Lung (tissue), 12 donors: ENCODE measurements around the gene HDAC4. TPM values are rescaled to one million over a fixed set of nuclear protein-coding genes. Genes with fewer than 3 reads are reported as not detected.

Experiments used
- ATAC-seq: fragments of 200-7000 bp; cut with Tn5 transposase; one replicate; pipeline ENCODE4 v1.9.1; 2020; ENCODE audit warnings: moderate number of reproducible peaks; ENCODE audit not compliant: insufficient read depth, low FRiP score
- DNase-seq, 3 donors: peaks; one replicate each; pipeline ENCODE4 v3.0.0-alpha.2; 2013 to 2017
- H3K27ac ChIP-seq, 2 donors: one replicate each; pipeline ENCODE4 v1.5.1; 2013; ENCODE audit warnings: mild to moderate bottlenecking in 2 of 2, moderate library complexity in 2 of 2, control low read depth in 1 of 2, inconsistent platforms in 1 of 2, low read depth in 1 of 2, low read length in 1 of 2
- H3K27me3 ChIP-seq, 3 donors: one replicate each; pipeline ENCODE4 v1.5.1; 2013; ENCODE audit warnings: low read length in 2 of 3; ENCODE audit not compliant: control insufficient read depth in 3 of 3, insufficient read depth in 3 of 3
- H3K36me3 ChIP-seq, 4 donors: one replicate each; pipeline ENCODE4 v1.5.1; 2013; ENCODE audit warnings: low read length in 4 of 4, mild to moderate bottlenecking in 1 of 4, moderate library complexity in 1 of 4; ENCODE audit not compliant: control insufficient read depth in 4 of 4, insufficient read depth in 4 of 4
- H3K4me1 ChIP-seq, 5 donors: one replicate each; pipeline ENCODE4 v1.5.1; 2013; ENCODE audit warnings: low read length in 5 of 5, mild to moderate bottlenecking in 2 of 5, moderate library complexity in 1 of 5; ENCODE audit not compliant: control insufficient read depth in 5 of 5, insufficient read depth in 5 of 5
- H3K4me3 ChIP-seq: one replicate; pipeline ENCODE4 v1.5.1; 2013; ENCODE audit warnings: mild to moderate bottlenecking, control low read depth, moderate library complexity
- H3K9ac ChIP-seq, 2 donors: one replicate each; pipeline ENCODE4 v1.5.1; 2013; ENCODE audit warnings: low read length in 2 of 2, control low read depth in 1 of 2; ENCODE audit not compliant: insufficient read depth in 1 of 2
- H3K9me3 ChIP-seq, 4 donors: one replicate each; pipeline ENCODE4 v1.5.1; 2013; ENCODE audit warnings: low read length in 3 of 4, mild to moderate bottlenecking in 1 of 4, moderate library complexity in 1 of 4; ENCODE audit not compliant: control insufficient read depth in 4 of 4, insufficient read depth in 3 of 4
- WGBS, 2 donors: extraction: QIAGEN DNeasy Blood & Tissue Kit; methylation state at CpG; one replicate each; pipeline ENCODE4 v1.1.7; 2013; 5-methylcytosine and 5-hydroxymethylcytosine counted together
- polyA plus RNA-seq, 2 donors: library from polyadenylated mRNA; stranded (reverse); fragments of 200-250 nt; gene quantifications; one replicate each; pipeline ENCODE4 v1.2.1, GENCODE V29; 2013
- total RNA-seq, 2 donors: library from RNA; depleted of rRNA in 1 of 2; stranded (reverse); fragments of >200 nt in 1 of 2; gene quantifications; one replicate each; pipeline ENCODE4 v1.2.1, GENCODE V29; 2014 to 2021
- TF ChIP-seq, protein P1 (sequence below): IDR thresholded peaks from 2 replicates; pipeline ENCODE4 v1.5.1; 2012; ENCODE audit warnings: mild to moderate bottlenecking; ENCODE audit errors: control extremely low read depth, extremely low read depth
- donor health status: control.
- donor health status: control.
- donor health status: Bipolar disorder and iron deficiency.
- donor health status: healthy.
- donor health status: DM: yes; HTN: yes; CAD: no.

HDAC4 gene
- total and polyA plus RNA-seq, 4 donors, result 6.9 to 47.7 (median 20.7) TPM

- Histone ChIP-seq H3K4me3 (no peak overlapping the region), H3K9ac (no peak overlapping the region), H3K36me3 (no peaks in the 10 kb centered on the region), H3K9me3 (no peaks in the 10 kb centered on the region), H3K27me3 (no peaks in the 10 kb centered on the region), H3K27ac (no peak overlapping the region), H3K4me1 (peaks cover 6 to 19% (median 7%) of the 10 kb centered on the region in 5 donors)
- DNase-seq (no peak), ATAC-seq (no peak)
- WGBS, 2 donors, result 82 to 86% methylated on average over 14 of the region's 14 CpGs
- TF ChIP-seq, protein P1, sequence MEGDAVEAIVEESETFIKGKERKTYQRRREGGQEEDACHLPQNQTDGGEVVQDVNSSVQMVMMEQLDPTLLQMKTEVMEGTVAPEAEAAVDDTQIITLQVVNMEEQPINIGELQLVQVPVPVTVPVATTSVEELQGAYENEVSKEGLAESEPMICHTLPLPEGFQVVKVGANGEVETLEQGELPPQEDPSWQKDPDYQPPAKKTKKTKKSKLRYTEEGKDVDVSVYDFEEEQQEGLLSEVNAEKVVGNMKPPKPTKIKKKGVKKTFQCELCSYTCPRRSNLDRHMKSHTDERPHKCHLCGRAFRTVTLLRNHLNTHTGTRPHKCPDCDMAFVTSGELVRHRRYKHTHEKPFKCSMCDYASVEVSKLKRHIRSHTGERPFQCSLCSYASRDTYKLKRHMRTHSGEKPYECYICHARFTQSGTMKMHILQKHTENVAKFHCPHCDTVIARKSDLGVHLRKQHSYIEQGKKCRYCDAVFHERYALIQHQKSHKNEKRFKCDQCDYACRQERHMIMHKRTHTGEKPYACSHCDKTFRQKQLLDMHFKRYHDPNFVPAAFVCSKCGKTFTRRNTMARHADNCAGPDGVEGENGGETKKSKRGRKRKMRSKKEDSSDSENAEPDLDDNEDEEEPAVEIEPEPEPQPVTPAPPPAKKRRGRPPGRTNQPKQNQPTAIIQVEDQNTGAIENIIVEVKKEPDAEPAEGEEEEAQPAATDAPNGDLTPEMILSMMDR, result no peak
These were observed 102.6 kb downstream of the HDAC4 start for GRCh38 chr2:239298116-239298804.

DNA sequence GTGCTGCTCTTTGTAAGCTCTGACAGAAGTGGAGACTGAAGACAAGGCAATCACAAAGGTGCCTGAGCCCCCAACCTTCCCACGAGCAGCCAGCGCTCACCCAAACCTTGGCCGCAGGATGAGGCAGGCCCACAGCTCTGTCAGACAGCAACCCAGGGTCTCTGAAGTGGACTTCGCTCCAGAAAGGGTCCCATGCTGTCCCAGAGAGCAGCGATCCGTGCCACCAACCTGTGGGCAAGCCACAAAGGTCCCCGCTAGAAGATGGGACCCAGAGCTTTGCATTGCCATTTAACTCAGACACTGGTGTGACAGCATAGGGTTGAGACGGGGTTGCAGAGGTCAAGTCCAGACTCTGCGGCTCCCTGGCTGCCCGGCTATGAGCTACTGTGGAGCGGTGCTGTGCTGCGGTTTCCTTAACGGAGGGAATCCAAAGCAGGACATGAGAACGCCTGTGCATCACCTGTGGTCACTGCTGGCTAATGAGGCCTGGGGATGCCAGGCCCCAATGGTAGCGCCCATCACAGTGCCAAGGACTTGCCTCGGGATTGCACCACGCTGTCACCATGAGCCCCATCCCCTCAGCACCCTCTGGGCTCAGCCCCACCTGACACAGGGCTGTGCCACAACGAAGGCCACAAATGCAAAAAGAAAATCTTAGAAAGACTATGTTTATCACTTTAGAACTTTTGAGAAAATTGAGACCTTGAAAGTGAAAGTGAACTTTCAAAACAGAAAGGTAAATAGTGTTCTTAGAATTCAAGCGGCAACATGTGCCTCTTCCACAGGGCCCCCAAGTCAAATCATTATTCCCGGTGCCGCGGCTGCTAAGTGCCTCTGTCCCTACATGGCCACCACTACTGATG, 103.4 kb downstream of the HDAC4 start:
- Histone ChIP-seq H3K4me3 (no peak overlapping the region), H3K36me3 (no peaks in the 10 kb centered on the region), H3K4me1 (peaks cover 7 to 21% (median 9%) of the 10 kb centered on the region in 5 donors), H3K27me3 (no peaks in the 10 kb centered on the region), H3K9me3 (no peaks in the 10 kb centered on the region), H3K27ac (no peak overlapping the region), H3K9ac (no peak overlapping the region)
- ATAC-seq, result no peak
- WGBS, 2 donors, result 91 to 94% methylated on average over 22 of the region's 22 CpGs
- TF ChIP-seq, protein P1, result no peak
- no peak for DNase-seq

DNA sequence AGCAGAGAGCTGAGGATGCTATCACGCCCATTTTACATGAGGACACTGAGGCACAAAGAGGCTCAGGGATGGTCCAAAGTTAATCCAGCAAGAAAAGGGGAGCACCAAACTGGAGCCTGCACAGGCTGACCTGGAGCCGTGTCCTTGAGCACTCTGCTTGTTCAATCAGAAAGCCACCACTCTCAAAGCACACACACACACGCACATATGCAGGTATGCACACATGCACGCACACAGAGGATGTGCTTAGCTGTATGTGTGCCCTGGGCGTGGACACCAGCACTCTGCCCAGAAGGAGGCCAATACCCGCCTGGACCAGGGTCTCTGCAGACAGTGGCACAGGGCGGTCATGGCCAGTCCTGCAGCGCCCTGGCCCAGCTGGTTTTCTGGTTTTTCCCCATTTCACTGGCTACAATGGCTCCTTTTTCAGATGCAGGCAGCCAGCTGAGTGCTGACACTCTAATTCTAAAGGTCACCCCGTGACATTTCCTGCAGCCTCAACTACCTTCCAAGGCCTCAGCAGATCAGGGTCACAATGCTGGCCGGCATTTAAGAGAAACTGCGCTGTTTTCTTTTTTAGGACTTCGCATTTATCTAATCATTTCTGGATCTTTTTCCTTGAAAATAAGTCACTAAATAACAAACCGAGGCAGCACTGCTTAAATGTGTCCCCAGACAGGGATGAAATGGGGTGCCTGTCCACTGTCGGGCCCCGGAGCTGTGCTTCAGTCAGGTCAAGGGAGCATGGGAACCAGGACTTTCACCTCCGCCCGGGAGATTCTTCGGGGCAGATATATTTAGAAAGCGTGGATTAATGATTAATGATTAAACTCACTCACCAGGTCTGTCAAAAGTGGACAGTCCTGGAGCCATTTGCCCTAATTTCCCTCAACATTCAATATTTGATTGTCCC, 104.5 kb downstream of the HDAC4 start:
- Histone ChIP-seq H3K27ac (no peak overlapping the region), H3K27me3 (no peaks in the 10 kb centered on the region), H3K4me1 (peaks cover 7 to 21% (median 15%) of the 10 kb centered on the region in 5 donors), H3K36me3 (no peaks in the 10 kb centered on the region), H3K4me3 (no peak overlapping the region), H3K9me3 (no peaks in the 10 kb centered on the region), H3K9ac (no peak overlapping the region)
- 87 to 92% methylated on average over 19 of the region's 19 CpGs for WGBS, 2 donors
- TF ChIP-seq, protein P1, result no peak
- ATAC-seq (no peak), DNase-seq (no peak)
